22Rv1 (cell line): ENCODE measurements around the gene DNASE1L2.

Source experiments
- ZFX ChIP-seq: fragments of 450-650 bp; IDR thresholded peaks from 2 replicates; pipeline ENCODE4 v1.6.1; 2017; ENCODE audit warnings: antibody characterized with exemption, borderline replicate concordance
- TF ChIP-seq, protein P1 (sequence below): fragments of 450-650 bp; IDR thresholded peaks from 2 replicates; pipeline ENCODE4 v1.5.1; 2017; ENCODE audit warnings: mild to moderate bottlenecking

DNA sequence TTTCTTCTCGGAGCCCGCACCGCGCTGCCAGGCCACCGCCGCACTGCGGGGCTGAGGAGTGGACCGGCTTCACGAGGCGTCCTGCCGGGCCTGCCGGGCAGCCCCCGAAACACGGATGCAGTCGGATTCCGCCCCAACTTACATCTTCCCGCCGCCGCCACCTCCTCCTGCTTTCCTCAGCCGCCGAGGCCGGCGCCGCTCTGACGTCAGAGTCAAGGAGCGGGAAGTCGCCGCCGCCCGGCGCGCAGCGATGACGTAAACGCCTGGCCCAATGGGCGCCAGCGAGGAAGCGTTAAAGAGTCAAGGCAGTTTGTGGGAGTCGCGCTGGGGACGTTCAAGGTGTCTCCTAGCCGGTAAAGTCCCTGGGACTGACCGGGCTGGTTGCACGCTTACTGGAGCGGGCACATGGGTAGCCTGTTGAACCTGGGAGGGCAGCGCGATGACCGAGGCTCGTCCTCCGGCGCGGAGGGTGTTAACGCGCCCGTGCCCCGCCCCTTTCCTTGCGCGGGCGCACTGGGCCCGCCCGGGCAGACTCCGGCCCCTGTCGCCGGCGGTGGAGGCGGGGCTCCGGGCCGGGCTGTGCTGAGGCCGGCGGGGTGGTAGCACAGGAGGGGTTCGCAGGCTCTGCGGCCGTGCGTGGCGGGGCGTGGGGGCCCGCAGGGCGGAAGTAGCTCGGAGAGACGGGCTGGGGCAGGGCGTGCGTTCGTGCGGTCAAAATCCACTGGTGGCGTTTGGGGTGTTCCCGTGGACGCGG lies 31.8 kb downstream of the DNASE1L2 start, which contains the start of gene RNPS1:
- TF ChIP-seq, protein P1, sequence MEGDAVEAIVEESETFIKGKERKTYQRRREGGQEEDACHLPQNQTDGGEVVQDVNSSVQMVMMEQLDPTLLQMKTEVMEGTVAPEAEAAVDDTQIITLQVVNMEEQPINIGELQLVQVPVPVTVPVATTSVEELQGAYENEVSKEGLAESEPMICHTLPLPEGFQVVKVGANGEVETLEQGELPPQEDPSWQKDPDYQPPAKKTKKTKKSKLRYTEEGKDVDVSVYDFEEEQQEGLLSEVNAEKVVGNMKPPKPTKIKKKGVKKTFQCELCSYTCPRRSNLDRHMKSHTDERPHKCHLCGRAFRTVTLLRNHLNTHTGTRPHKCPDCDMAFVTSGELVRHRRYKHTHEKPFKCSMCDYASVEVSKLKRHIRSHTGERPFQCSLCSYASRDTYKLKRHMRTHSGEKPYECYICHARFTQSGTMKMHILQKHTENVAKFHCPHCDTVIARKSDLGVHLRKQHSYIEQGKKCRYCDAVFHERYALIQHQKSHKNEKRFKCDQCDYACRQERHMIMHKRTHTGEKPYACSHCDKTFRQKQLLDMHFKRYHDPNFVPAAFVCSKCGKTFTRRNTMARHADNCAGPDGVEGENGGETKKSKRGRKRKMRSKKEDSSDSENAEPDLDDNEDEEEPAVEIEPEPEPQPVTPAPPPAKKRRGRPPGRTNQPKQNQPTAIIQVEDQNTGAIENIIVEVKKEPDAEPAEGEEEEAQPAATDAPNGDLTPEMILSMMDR = no peak
- TF ChIP-seq ZFX = no peak
